ENCODE results near the gene ARID5A. TPM values are rescaled to one million over a fixed set of nuclear protein-coding genes. Genes with fewer than 3 reads are reported as not detected.

The ARID5A gene
- total RNA-seq, 2 donors from 2014 or later: 81.4 to 115 TPM

DNA sequence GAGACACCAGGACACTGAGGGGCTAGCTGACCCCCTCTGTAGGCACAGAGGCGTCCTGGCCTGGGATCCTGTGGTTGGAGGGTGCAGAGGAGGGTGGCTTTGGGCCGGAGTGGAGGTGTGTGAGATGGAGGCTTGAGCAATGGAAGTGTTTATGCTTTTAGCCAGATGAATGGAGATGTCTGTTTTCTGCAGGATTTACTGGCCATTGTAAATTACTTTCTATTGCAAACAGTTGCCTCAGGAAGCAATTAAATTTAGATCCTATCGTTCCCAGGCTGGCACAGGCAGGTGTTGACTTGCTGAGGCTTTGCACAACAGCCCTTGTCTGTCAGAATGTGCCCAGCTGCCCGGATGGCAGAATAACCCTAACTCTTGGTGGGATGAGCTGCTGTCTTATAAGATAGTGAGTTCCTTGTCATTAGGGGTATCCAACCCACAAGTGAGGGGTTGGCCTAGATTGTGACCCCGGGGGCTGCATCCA is 1.8 kb upstream of the ARID5A start:
- Mint-ChIP-seq H3K27ac (peak overlapping the region; percentile 35 to 94), H3K36me3 (no peaks in the 10 kb centered on the region), H3K9me3 (no peaks in the 10 kb centered on the region), H3K4me3 (no peak overlapping the region), H3K4me1 (ENCODE audit: low read depth in 2 of 2) (peaks cover 60% of the 10 kb centered on the region in 2 donors), H3K27me3 (no peaks in the 10 kb centered on the region)
- ATAC-seq (no peak), DNase-seq (ENCODE audit: low spot score) (no peak)

GRCh38 chr2:96535331-96535730 is 1.2 kb upstream of the ARID5A start:
- no peak overlapping the region for H3K4me3 Mint-ChIP-seq
- ATAC-seq (no peak), DNase-seq (ENCODE audit: low spot score) (no peak)
- H3K36me3 Mint-ChIP-seq: no peaks in the 10 kb centered on the region
- no peaks in the 10 kb centered on the region for H3K27me3 Mint-ChIP-seq
- peak overlapping the region; percentile 72 to 90 for H3K27ac Mint-ChIP-seq
- peaks cover 60 to 61% of the 10 kb centered on the region in 2 donors for H3K4me1 Mint-ChIP-seq (ENCODE audit: low read depth in 2 of 2)
- no peaks in the 10 kb centered on the region for H3K9me3 Mint-ChIP-seq

DNA sequence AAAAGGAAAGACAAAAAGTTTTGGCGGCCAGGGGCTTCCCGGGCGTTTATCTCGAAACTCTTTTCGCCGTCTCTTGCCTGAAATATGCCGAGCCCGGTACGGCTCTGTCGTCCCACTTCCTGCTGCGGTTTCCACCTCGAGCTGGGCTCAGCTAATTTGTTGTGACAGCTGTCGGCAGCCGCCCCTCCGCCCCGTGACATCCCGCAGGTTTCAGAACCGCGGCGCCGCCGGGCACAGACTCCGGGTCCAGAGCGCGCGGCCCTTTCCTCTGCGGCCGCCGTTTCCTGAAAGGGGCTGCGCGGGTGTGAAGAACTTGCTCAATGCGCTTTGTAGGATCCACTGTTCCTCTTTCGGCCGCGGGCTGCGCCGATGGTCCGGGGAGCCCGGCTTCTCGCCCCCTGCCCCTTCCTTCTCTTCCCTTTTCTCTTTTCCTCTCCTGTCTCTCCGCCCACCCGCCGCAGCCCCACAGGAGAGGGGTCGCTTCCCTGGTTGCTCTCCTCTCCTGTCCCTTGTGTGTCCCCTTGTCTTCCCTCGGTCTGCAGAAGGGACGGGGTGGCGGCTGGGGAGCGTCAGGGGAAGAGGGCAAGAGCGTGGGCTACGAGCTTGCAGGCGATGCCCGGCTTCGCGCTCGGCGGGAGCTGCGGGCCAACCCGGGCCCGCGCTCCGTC is 648 bp downstream of the ARID5A start:
- Mint-ChIP-seq H3K4me1 (ENCODE audit: low read depth in 2 of 2) (peaks cover 48 to 56% of the 10 kb centered on the region in 2 donors), H3K9me3 (no peaks in the 10 kb centered on the region), H3K4me3 (peak overlapping the region; percentile 85)

GRCh38 chr2:96537734-96538486 is 1.4 kb downstream of the ARID5A start:
- peak in 1 of 2 donors; percentile 0 for ATAC-seq
- no peaks in the 10 kb centered on the region for H3K9me3 Mint-ChIP-seq
- peak overlapping the region; percentile 85 for H3K4me3 Mint-ChIP-seq
- no peaks in the 10 kb centered on the region for H3K36me3 Mint-ChIP-seq
- H3K27me3 Mint-ChIP-seq: no peaks in the 10 kb centered on the region
- H3K4me1 Mint-ChIP-seq (ENCODE audit: low read depth in 2 of 2): peaks cover 46 to 54% of the 10 kb centered on the region in 2 donors
- no peak for DNase-seq (ENCODE audit: low spot score)
- H3K27ac Mint-ChIP-seq: peak overlapping the region; percentile 72 to 88

More for the DNA sequence above, 648 bp downstream of the ARID5A start:
- no peaks in the 10 kb centered on the region for H3K36me3 Mint-ChIP-seq
- DNase-seq (ENCODE audit: low spot score): peak; percentile 99
- peak; percentile 79 to 87 for ATAC-seq
- no peaks in the 10 kb centered on the region for H3K27me3 Mint-ChIP-seq
- H3K27ac Mint-ChIP-seq: peak overlapping the region; percentile 72 to 88

- Mint-ChIP-seq H3K4me1 (ENCODE audit: low read depth in 2 of 2) (peaks cover 54 to 57% of the 10 kb centered on the region in 2 donors), H3K27me3 (no peaks in the 10 kb centered on the region), H3K9me3 (no peaks in the 10 kb centered on the region), H3K36me3 (peaks cover 5% of the 10 kb centered on the region), H3K4me3 (peak overlapping the region; percentile 85), H3K27ac (peak overlapping the region; percentile 72 to 88)
- DNase-seq (ENCODE audit: low spot score) (peak; percentile 89), ATAC-seq (peak; percentile 43 to 49)
Observed at GRCh38 chr2:96538487-96539214, 2.1 kb downstream of the ARID5A start.

GRCh38 chr2:96539215-96539920 is 2.8 kb downstream of the ARID5A start:
- Mint-ChIP-seq H3K9me3 (no peaks in the 10 kb centered on the region), H3K4me1 (ENCODE audit: low read depth in 2 of 2) (peaks cover 57% of the 10 kb centered on the region in 2 donors), H3K27me3 (no peaks in the 10 kb centered on the region), H3K36me3 (peaks cover 12% of the 10 kb centered on the region), H3K27ac (peak overlapping the region; percentile 72 to 88), H3K4me3 (peak overlapping the region; percentile 85)
- ATAC-seq: no peak
- no peak for DNase-seq (ENCODE audit: low spot score)

DNA sequence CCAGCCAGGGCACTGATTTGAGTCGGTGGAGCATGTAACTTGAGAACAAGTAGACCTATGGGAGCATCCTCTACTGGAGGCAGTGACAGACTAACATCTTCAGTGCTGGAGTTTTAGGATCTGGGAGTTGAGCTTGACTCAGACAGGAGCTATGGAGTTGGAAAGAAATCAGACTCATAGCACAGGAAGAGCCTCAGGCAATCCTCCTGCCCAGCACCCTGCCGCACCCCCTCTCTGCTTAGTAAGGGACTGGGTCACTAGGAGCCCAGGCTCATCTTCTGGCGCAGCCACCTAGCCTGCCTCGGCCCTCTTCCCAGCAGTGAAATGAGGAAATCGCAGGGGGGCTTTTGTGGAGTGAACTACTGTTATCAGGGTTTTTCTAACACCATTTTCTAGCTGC is 3.6 kb downstream of the ARID5A start:
- no peaks in the 10 kb centered on the region for H3K9me3 Mint-ChIP-seq
- DNase-seq (ENCODE audit: low spot score): no peak
- no peaks in the 10 kb centered on the region for H3K27me3 Mint-ChIP-seq
- ATAC-seq: no peak
- H3K4me3 Mint-ChIP-seq: peak overlapping the region; percentile 85
- peaks cover 59 to 62% of the 10 kb centered on the region in 2 donors for H3K4me1 Mint-ChIP-seq (ENCODE audit: low read depth in 2 of 2)
- peaks cover 17% of the 10 kb centered on the region for H3K36me3 Mint-ChIP-seq
- peak overlapping the region; percentile 72 to 88 for H3K27ac Mint-ChIP-seq

GRCh38 chr2:96541398-96542152 is 5.0 kb downstream of the ARID5A start:
- Mint-ChIP-seq H3K4me3 (peak overlapping the region; percentile 28), H3K4me1 (ENCODE audit: low read depth in 2 of 2) (peaks cover 61 to 64% of the 10 kb centered on the region in 2 donors), H3K27me3 (no peaks in the 10 kb centered on the region), H3K27ac (no peak overlapping the region), H3K9me3 (no peaks in the 10 kb centered on the region), H3K36me3 (peaks cover 17% of the 10 kb centered on the region)
- DNase-seq (ENCODE audit: low spot score) (no peak), ATAC-seq (no peak)

DNA sequence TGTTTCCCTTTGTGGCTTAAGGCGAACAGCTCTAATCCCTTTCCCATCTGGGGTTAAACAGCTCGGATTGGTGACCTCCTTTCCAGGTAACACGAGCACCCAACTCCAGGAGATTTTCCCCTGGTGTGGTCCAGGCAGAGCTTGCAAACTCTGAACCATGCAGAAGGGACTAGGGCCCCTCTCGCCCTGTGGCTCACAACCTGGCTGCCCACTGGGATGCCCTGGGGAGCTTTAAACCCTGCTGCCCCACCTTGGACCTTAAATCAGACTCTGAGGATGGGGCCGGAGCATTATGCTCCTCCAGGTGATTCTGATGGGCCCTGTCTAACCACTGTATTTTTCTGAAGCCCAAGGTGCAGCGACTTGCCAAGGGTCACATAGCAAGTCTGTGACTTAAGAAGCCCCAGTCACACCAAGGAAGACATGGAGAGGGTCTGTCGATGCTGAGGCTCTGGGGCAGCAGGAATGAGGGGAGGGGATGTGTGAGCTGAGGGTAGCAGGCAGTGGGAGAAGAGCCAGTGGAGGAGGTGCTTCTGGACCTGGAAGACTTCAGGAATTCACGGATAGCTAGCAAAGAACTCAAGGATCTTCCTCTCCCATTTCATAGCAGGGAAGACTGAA is 5.9 kb downstream of the ARID5A start:
- ATAC-seq (no peak), DNase-seq (ENCODE audit: low spot score) (no peak)
- Mint-ChIP-seq H3K36me3 (peaks cover 17% of the 10 kb centered on the region), H3K9me3 (no peaks in the 10 kb centered on the region), H3K4me3 (peak overlapping the region; percentile 10), H3K4me1 (ENCODE audit: low read depth in 2 of 2) (peaks cover 70% of the 10 kb centered on the region in 2 donors), H3K27ac (no peak overlapping the region), H3K27me3 (no peaks in the 10 kb centered on the region)

- H3K4me1 Mint-ChIP-seq (ENCODE audit: low read depth in 2 of 2): peaks cover 52 to 56% of the 10 kb centered on the region in 2 donors
- H3K27me3 Mint-ChIP-seq: no peaks in the 10 kb centered on the region
- no peaks in the 10 kb centered on the region for H3K9me3 Mint-ChIP-seq
- DNase-seq (ENCODE audit: low spot score) (peak; percentile 78), ATAC-seq (peak; percentile 77)
- H3K36me3 Mint-ChIP-seq: peaks cover 17% of the 10 kb centered on the region
- peak overlapping the region; percentile 61 to 72 for H3K27ac Mint-ChIP-seq
- peak overlapping the region; percentile 77 for H3K4me3 Mint-ChIP-seq
Observed at GRCh38 chr2:96546321-96546720, 9.8 kb downstream of the ARID5A start.

DNA sequence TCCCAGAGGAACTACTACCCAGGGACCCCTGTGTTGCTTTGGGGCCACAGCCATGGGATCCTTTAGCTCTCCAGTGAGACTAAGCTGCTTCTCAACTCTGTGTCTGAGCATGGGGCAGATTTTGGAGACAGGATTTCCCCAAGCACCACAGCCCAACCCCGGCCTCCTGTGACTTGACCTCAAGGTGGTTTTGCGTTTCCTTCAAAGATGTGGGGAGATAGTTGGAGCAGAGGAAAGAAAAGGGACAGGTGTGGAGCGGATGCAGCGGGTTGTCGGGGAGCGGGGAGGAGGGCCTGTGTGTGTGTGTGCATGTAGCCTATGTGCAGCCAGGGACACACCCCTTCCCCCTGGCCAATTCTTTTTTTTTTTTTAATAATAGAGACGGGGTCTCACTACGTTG is 10.2 kb downstream of the ARID5A start:
- DNase-seq (ENCODE audit: low spot score): no peak
- Mint-ChIP-seq H3K4me3 (peak overlapping the region; percentile 77), H3K27ac (peak overlapping the region; percentile 61 to 72), H3K9me3 (no peaks in the 10 kb centered on the region), H3K36me3 (peaks cover 17% of the 10 kb centered on the region), H3K4me1 (ENCODE audit: low read depth in 2 of 2) (peaks cover 51 to 52% of the 10 kb centered on the region in 2 donors), H3K27me3 (no peaks in the 10 kb centered on the region)
- peak in 1 of 2 donors; percentile 22 for ATAC-seq

GRCh38 chr2:96547203-96547641 is 10.7 kb downstream of the ARID5A start:
- Mint-ChIP-seq H3K4me1 (ENCODE audit: low read depth in 2 of 2) (peaks cover 51 to 52% of the 10 kb centered on the region in 2 donors), H3K27ac (peak overlapping the region; percentile 49 to 63)
- no peak for DNase-seq (ENCODE audit: low spot score)

More at GRCh38 chr2:96547203-96547641, 10.7 kb downstream of the ARID5A start:
- Mint-ChIP-seq H3K4me3 (peak overlapping the region; percentile 50), H3K36me3 (peaks cover 17% of the 10 kb centered on the region), H3K27me3 (no peaks in the 10 kb centered on the region), H3K9me3 (no peaks in the 10 kb centered on the region)
- no peak for ATAC-seq
